ENCODE data around the gene WRAP73.

DNA sequence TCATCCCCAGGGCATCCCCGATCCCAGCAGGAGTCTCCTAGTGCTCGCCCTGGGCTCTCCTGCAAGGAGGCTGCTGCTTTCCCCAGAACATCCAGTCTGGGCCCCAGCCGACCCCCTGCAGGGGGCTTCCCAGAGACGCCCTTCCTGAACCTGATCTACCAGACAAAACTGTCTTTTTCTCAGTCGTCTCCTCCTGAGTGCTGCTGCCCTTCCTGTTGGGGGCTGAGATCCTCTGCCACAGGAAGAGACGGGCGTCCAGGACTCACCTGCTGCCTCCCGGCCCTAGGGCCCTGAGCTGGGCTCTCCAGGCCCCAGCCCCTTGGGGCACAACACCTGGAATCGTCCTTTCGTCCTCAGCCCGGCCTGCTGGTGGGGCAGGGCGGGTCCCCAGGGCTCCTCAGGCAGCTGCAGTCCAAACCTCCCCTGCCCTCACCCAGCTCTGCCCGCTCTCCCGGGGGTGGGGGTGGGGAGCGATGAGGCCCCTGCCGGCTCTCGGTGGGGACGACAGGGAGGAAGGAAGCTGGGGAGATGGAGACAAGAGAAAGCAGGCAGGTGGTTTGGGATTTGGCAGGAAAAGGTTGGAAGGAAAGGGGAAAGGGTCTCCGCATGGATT, 39.3 kb upstream of the WRAP73 start:
- TF ChIP-seq, protein P1, sequence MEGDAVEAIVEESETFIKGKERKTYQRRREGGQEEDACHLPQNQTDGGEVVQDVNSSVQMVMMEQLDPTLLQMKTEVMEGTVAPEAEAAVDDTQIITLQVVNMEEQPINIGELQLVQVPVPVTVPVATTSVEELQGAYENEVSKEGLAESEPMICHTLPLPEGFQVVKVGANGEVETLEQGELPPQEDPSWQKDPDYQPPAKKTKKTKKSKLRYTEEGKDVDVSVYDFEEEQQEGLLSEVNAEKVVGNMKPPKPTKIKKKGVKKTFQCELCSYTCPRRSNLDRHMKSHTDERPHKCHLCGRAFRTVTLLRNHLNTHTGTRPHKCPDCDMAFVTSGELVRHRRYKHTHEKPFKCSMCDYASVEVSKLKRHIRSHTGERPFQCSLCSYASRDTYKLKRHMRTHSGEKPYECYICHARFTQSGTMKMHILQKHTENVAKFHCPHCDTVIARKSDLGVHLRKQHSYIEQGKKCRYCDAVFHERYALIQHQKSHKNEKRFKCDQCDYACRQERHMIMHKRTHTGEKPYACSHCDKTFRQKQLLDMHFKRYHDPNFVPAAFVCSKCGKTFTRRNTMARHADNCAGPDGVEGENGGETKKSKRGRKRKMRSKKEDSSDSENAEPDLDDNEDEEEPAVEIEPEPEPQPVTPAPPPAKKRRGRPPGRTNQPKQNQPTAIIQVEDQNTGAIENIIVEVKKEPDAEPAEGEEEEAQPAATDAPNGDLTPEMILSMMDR (IDR thresholded peaks at IDR 0.05), result no peak
- no peak for TF ChIP-seq POLR2AphosphoS5 (IDR thresholded peaks at IDR 0.05; ENCODE audit: insufficient read depth in 1 of 2, low read depth in 1 of 2)
